NCI-H1436 treated with DMSO at 0.1 percent for 48 hours (cell line): ENCODE data around the gene LAMA1.

Experiments used
- DNase-seq: peaks from one replicate; lab custom pipeline; 2025; lab: John Stamatoyannopoulos, UW

Gene LAMA1

DNA sequence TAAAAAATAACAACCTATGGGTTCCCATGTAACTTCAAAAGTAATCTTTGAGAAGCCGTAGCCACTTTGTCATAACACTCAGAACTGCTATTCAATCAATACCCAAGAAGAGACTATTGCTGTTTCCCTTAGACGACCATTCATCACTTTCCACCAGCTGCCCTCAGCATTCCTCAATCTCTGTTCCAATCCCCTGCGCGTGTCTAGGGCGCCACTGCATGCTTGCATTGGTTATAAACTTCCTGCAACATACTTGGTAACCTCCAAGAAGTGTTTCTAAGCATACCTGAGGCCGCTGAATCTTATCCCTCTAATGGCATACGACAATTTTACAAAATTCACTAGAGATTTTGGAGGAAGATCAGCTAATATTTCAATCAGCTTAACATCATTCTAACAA, 134.2 kb downstream of the LAMA1 start:
- no peak for DNase-seq

- no peak for DNase-seq
Observed at GRCh38 chr18:6982398-6982797, 135.2 kb downstream of the LAMA1 start.

DNA sequence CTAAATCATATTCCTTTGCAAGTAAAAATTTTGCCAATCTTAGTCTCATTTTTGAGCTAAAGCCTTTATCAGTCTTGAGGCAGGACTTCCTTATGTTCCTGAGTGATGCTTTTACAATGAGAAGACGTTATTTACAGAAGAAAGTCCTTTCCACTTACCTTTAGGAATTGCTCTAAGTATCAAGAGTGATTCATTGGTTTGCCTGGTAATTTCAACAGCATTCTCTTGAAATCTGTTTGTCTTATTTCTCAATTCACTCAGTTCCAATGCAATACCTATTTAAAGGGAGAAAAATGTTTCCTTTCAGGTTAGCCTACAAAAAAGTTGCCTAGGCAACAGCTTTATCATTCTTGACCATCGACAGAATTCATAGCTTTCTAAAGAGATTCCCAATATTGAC, 137.2 kb downstream of the LAMA1 start:
- no peak for DNase-seq

GRCh38 chr18:6979954-6980353, 137.6 kb downstream of the LAMA1 start:
- DNase-seq = no peak

GRCh38 chr18:6976935-6977334, 140.7 kb downstream of the LAMA1 start:
- DNase-seq = no peak

DNA sequence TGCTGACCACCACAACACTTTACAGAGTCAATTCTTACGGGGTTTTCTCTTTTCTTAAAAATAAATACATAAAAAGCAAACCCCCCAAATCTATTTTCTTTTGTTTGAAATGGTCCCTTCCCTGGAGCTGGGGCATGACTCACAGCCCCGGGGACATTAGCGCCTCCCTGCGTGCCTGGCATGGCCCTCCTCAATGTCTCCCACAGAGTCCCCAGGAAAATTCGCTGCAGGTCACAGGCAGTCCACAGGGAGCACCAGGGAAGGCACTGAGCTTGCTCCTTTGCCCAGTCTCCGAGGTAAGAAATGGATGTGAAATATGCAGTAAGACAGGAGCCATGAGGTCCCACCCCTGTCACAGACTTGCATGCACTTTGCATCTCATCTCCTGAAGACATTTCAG, 142.5 kb downstream of the LAMA1 start:
- DNase-seq = no peak

GRCh38 chr18:6971823-6972478, 145.6 kb downstream of the LAMA1 start:
- no peak for DNase-seq

DNA sequence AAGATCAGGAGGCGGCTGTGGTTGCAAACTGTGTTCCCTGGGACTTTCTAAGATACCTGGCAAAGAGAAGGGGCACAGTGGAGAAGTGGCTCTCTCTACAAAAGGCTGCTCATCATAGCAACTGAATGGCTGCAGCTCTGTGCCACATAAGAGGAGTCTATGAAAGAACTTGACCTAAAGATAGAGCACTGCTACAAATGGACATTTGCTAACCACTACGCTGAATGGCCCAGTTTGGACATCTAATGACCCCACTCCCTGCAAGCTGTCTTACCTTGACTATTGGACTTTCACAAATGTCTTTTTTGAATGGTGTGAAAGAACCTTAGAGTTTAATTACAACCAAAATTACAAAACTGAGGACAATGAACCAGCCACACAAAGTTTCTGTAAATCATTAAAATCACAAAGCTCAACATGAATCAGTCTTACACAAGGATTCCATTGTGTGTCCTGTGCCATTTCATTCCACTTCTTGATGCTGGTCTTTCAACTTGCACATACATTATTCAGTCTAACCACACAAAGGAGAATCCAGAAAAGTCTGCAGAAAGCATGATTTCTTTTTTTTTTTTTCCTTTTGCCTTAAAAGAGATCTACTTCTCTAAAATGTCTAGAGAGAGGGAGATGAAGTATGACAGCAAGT, 154.0 kb downstream of the LAMA1 start:
- DNase-seq = no peak

GRCh38 chr18:6962571-6963451, 154.8 kb downstream of the LAMA1 start:
- DNase-seq = no peak

- no peak for DNase-seq
Observed at GRCh38 chr18:6961331-6961730, 156.3 kb downstream of the LAMA1 start.

- DNase-seq = no peak
Observed at GRCh38 chr18:6960656-6961055, 156.9 kb downstream of the LAMA1 start.

- DNase-seq = no peak
Observed at GRCh38 chr18:6960124-6960523, 157.5 kb downstream of the LAMA1 start.

- no peak for DNase-seq
Observed at GRCh38 chr18:6959110-6959509, 158.5 kb downstream of the LAMA1 start.

- no peak for DNase-seq
Observed at GRCh38 chr18:6956999-6957398, 160.6 kb downstream of the LAMA1 start.

DNA sequence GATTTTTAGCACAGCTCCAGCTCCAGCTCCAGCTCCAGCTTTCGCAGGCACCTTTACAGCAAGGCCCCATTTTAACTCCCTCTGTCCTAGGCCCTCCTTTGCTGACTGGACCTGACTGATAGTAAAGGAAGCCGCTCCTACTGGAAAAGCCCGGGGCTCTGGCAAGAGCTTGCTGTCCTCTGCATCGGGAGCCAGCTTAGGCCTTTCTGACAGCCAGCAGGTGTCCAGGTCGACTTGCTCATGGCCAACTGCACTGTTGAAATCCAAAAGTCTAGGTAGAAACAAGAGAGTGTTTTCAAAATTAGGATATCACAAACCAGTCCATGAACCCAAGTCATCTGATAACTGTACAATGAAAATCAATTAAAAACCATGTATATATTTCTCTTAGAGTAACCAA, 161.1 kb downstream of the LAMA1 start:
- DNase-seq = no peak

DNA sequence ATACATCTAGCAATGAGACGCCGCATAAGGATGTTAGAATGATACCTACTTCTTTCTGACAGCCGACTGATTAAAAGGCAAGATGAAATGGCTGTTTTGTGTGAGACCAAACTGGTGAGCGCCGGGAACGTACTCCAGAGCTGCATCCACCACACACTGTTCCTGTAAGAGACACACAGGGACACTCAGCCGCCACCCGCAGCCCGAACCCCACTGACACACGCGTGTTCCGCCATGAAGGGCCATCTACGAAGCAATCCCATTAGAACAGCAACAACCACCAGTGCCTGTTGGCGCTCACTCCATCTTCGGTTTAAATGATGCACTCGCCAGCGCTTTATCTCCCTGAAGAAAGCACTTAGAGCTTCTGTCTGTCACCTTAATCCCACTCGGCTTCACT, 162.3 kb downstream of the LAMA1 start:
- DNase-seq = no peak

- no peak for DNase-seq
Observed at GRCh38 chr18:6954501-6954900, 163.1 kb downstream of the LAMA1 start.

- DNase-seq = no peak
Observed at GRCh38 chr18:6951336-6952090, 166.1 kb downstream of the LAMA1 start.

GRCh38 chr18:6950641-6951040, 167.0 kb downstream of the LAMA1 start:
- no peak for DNase-seq

GRCh38 chr18:6949800-6950586, 167.6 kb downstream of the LAMA1 start:
- DNase-seq = no peak

DNA sequence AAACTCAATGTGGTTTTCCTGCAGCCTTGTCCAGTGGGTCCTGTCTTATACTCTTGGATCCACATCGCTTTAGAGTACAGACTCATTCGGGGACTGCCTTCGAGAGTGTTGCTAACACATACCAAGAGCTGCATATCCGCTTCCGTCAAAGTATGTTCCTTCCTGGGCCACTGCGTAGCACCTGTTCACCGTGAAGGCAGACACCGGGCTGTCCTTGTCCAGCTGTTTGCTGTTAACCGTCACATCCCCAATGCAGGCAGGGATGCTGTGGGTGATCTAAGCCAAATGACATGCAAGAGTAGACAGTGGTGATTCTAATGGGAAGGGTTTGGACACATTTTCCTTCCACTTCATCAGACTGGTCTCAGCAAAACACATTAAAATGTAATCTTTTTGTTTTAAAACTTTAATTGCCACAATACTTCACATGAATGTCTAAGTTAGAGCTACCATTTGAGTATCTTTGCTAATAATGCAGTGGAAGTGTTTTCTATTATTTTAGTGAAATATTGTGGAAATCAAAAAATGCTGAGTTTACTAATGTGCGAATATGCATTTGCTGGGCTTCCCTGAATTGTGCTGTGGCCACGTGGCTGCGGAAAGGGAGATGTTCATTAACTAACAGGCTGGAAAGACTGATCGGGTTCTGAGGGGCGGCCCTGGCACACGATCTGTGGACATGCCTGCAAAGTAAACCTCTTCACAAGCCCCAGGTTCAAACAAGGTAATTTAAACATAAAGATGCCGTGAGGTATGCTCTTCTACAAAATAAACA, 169.1 kb downstream of the LAMA1 start:
- no peak for DNase-seq
